GM18873 (cell line): Measurements from ENCODE around the gene TTC33.
A peak's percentile ranks its signal among the peaks of the same experiment; 100 is the strongest.

Experiments used
- ATAC-seq: cut with Tn5 transposase; IDR thresholded peaks from one replicate; pipeline ENCODE4 v1.9.1; 2021; ENCODE audit warnings: mild to moderate bottlenecking, moderate library complexity, moderate number of reproducible peaks; ENCODE audit not compliant: unreplicated experiment, low FRiP score

Gene TTC33

DNA sequence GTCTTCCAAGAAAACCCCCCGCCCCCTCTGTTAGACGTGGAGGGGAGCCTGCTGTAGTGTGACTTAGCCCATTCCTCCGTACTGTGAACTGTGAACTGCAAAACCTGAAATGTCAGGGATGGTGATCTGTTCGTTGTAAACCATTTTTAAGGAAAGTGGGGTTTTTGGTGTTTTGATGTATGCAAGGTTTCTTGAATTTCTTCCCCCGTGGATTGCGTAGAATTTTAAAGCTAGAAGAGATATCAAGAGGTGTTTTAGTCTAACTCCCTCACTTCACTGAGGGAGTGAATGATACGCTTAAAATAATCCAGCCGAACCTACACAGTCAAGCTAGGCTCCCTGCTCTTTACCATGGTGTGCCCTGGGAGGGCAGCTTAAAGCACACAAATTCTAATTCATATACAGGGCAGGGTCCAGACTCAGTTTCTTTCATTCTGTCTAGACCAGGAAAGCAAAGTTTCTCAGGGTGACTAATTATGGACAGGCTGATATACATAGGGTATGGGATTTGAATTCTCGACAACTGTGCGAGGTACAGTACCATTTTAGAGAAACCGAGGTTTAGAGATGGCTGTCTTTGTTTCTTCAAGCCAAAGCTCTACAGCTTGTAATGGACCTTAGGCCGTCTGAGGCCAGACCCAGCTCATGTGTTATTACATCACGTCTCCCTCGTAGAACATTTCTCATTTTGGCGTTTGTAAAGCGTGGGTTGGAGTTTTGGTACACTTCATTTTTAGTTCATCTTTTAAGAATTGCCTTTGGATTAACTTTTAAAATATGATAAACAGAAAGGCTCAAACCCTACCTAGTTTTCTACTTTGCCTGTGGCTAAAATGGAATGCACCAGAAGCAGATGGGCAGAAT, 73.4 kb downstream of the TTC33 start:
- ATAC-seq: no peak

DNA sequence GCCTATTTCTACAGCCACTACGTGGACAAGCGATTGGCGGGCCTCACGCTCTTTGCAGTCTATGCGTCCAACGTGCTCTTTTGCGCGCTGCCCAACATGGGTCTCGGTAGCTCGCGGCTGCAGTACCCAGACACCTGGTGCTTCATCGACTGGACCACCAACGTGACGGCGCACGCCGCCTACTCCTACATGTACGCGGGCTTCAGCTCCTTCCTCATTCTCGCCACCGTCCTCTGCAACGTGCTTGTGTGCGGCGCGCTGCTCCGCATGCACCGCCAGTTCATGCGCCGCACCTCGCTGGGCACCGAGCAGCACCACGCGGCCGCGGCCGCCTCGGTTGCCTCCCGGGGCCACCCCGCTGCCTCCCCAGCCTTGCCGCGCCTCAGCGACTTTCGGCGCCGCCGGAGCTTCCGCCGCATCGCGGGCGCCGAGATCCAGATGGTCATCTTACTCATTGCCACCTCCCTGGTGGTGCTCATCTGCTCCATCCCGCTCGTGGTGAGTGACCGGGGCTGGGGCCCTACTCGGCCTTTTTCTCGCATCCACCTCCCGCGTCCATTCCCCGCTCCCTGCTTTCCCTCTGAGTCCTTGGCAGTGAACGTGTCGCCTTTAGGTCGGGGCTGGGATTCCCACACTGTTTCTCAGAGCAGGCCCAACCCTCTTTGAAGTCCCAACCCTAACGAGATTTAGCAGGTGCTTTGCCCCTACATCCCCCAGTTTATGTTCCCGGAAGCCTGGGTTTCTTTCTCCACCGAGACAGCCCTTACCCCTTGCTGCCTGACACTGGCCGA, 74.2 kb downstream of the TTC33 start:
- no peak for ATAC-seq

DNA sequence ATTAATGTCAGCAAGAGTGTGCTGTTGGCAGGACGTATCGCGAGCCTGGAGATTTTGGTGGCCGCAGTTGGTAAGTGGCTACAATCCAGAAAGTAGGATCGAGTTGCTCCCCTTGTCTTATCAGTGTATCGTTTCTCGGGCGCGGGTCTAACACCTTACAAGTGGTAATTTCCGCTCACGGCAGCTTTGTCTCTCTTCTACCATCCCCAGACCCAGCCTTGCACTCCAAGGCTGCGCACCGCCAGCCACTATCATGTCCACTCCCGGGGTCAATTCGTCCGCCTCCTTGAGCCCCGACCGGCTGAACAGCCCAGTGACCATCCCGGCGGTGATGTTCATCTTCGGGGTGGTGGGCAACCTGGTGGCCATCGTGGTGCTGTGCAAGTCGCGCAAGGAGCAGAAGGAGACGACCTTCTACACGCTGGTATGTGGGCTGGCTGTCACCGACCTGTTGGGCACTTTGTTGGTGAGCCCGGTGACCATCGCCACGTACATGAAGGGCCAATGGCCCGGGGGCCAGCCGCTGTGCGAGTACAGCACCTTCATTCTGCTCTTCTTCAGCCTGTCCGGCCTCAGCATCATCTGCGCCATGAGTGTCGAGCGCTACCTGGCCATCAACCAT, 74.9 kb downstream of the TTC33 start:
- no peak for ATAC-seq

DNA sequence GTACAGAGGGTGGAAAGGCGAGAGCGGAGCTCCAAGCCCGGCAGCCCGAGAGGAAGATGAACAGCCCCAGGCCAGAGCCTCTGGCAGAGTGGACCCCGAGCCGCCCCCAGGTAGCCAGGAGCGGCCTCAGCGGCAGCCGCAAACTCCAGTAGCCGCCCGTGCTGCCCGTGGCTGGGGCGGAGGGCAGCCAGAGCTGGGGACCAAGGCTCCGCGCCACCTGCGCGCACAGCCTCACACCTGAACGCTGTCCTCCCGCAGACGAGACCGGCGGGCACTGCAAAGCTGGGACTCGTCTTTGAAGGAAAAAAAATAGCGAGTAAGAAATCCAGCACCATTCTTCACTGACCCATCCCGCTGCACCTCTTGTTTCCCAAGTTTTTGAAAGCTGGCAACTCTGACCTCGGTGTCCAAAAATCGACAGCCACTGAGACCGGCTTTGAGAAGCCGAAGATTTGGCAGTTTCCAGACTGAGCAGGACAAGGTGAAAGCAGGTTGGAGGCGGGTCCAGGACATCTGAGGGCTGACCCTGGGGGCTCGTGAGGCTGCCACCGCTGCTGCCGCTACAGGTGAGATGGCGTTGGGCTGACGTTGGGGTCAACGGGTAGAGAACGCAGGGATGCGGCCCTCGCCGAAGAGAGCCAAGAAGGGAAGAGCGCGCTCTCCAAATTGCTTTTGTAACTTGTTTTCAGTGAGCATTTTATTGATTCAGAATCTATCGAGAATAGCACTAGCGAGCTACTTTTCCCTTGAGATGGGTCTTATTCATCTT, 75.7 kb downstream of the TTC33 start, which contains the start of gene PTGER4:
TSS of gene PTGER4 (plus strand) at position 3 of the 769 bp plus-strand sequence. CDS start 1,079 bp downstream, outside the sequence.
- ATAC-seq: peak; percentile 26

DNA sequence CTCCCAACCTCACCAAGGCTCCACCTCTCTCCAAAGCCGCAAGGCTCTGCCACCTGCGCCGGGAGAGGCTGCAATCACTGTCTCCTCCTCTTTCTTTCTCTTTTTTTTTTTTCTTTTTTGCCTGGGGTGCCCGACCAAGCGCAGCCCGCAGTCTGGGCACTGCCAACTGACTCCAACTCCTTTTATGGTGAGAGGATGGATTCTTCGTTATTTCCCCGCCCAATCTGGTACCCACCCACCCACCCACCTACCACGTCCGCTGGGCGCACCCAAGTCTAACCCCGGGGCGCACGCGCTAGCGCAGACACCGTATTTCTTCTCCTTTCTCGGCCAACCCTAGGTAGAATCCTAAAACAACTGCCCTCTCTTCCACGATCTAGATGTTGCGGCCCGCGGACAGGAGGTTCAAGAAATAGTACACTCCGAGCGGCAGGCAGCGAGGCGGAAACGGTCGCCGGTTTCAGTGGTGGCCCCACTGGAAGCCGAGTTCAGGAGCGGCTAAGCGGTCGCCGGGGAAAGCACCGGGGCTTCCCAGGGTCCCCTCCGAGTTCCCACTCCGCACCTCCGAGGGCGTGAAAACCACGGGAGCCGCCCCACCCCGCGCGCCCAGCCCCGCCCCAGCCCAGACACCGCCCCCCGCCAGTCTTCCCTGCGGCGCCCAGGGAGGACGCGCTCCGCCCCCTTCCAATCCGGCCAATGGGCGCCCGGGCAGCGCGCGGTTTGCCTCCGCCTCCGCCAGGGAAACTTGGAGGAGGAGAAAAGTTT, 76.4 kb downstream of the TTC33 start:
- peak; percentile 53 for ATAC-seq

DNA sequence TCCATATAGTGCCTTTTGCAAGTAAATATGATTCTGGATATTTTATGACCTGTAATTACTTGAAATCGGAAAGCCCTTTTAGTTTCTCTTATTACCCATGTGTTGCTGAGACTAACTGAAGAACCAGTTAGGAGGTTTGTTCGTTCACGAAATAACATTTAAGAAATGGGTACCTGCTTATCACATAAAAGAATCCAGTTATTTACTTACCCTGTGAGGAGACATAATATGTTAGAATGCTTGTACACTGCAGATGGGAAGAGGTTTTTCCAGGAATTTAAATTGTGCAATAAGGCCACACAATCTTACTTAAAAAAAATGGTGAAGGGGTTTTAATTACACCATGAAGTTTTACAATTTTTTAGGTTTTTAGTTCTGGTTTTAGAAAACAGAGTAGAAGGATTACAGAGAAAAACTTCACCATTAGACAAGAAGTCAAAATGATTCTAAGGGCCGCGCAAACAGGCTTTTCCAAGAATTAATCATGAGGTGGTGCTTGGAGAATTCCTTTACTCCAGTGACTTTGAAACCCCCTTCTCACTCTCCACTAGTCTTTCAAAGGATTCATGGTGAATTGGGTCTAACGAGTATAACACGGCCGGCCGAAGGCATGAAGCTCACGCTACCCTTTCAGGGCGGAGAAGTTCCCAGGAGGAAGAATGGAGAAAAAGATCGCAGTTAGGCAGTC, 77.2 kb downstream of the TTC33 start:
- ATAC-seq: no peak

DNA sequence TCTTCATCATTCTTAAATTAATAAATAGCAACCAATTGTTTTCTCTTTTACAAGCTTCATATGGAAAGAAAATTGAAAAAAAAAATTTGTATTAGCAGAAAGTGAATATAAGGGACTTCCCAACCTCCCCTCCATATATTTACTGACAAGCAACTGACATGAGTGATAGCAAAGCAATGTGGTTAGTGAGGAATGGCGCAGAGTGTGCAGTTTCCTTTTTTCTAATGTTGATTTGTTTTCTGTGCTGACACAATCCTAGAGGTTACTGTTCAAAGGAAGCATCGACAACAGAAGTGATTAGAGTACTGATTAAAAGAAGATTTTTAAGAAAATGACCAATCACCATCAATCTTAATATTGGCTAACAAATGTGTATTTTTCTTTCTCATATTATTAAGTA, 77.7 kb downstream of the TTC33 start:
- no peak for ATAC-seq

DNA sequence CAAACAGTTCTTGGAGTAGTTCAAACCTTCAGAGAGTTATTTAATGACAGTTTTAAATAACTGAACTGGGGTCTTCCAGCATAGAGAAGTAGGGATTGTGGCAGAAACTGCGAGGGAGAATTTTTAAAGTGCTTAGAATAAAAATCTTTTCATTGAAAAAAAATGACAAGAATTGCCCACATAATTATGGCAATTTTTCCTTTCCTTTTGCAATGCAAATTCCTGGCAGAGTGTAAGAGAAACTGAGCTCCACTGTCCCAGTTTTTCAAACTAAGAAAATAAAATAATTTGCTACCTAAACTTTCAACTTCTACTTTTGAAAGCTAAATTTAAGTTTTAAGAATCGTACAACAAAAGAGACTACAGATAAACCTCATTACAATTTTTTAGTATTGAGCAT, 78.3 kb downstream of the TTC33 start:
- ATAC-seq: no peak

DNA sequence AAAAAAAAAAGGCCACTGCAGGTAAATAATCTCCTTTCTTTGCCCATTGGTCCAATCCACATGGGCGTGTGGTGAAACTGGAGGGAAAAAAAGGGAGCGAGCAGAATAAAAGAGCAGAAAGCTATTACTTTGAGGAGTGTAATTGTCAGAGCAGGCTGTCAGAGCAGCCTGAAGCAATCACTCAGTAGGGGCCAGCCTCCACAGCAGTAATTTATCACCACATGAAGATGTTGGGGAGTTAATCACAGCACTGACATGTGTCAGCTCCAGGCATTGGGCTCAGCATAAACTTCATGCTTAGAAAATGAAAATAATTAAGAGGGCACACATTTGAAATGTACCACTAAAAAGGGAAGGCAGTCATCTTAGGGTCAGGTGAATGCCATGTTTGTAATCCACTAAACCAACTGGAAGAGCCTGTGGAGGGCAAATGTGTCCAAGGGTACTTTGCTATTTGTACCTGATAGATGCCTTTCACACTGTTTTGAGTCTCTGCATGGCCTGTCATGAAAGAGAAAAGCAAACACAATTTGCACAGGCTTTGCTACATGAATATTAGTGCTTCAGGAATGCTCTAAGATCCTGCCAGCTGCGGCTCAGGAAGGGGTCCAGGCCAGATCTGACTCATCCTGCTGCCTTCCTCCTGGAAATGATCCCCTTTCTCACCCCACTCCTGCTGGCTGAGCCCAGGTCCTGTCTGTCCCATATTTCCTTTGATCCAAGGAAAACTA, 79.0 kb downstream of the TTC33 start:
- ATAC-seq: no peak

DNA sequence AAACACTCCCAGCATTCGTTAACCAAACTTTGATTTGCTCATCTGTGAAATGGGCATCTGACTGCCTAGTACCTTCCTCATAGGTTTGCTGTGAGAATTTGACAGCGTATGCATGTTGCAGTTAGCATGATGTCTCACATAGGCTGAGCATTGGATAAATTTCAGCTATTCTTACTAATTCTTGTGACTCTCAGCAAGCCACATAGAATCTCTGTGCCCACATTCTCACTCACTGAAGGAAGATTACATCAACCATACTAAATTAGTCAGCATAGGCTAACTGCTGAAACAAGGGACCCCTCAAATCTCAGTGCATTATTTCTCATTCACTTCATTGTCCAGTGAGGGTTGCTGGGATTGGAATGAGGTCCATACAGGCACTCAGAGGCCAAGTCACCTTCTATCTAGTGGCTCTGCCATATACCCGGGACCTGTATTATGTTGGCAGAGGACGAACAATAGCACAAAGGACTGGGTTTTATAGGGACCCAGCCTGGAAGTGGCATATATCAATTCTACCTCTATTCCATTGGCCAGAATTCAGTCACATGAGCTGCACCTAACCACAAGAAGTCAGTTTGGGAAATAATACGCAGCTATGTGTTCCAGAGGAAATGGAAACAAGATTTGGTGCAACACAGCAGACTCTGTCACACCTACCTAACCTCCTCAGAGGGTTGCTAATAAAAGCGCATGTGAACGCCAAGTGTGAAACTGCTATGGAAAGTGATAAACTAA, 80.2 kb downstream of the TTC33 start:
- no peak for ATAC-seq

DNA sequence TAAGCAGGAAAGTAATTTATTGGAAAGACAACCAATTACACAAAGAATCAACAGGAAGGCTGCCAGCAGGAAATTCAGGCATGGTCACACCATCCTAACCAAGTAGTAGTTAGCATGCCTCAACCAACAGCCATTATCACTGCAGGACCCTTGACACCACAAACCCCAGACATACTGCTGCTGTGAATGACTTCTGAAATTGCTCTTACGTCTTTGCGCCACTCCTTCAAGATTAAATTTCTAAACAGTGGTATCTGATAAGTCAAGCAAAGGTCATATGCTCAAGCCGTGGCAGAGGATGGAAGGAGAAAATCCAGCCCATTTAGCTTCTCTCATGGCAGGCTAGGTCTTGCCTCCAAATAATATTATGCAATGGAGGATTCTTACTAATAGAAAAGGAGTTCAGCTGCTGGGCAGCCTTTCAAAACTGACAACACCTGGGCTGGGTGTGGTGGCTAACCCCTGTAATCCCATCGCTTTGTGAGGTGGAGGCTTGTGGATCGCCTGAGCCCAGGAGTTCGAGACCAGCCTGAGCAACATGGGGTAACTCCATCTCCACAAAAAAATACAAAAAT, 81.0 kb downstream of the TTC33 start:
- ATAC-seq: no peak

DNA sequence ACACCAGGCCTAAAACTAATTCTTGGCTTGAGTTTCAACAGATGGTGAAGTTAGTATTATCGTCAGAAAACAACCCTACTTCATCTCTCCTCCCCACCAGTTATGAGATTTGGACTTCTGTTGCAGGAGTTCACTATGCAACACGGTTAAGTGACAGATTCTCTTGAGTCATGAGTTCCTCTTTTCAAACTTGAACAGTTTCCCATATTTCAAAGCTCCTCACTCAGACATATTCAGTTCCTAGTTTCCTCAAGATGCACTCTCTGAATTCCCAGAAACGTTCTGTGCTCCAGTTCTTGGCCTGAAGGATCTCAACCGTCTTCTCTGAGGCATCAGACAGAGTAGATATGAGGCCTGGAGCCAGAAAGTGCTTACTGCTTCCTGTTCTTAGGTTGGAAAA, 83.3 kb downstream of the TTC33 start:
- no peak for ATAC-seq

DNA sequence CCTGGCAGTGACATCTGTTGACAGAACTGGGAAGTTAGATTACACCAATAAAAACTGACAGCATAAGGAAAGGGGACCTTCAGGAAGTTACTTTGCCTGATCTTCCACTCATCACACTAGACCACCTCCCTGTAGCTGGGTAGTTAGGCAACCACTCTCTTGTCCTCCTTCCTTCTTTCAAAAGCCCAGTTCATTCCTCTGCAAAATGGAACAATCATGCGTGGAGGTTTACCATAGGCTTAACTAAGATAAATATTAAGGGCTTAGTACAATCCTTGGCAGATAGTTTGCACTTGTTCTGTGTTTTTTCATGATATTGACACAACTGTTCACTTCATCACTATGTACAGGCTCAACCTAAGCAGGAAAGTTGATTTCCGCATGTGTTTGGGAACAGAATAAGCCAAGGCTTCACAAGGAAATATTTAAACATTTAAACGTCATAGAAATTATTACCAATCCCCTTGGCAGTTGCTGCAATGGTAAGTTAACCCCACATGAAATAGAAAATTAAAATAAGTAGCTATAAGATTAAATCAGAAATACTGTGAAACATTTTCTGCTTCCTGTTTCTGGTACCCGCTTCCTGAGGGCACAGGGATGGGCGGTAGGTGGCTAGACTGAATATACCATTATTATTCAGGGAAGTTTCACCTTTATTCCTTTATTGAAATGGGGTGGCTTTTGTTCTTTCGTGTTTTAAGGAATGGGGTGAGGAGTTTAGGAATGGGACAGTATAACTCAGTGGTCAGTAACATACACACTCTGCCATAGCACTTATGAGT, 86.0 kb downstream of the TTC33 start:
- no peak for ATAC-seq

DNA sequence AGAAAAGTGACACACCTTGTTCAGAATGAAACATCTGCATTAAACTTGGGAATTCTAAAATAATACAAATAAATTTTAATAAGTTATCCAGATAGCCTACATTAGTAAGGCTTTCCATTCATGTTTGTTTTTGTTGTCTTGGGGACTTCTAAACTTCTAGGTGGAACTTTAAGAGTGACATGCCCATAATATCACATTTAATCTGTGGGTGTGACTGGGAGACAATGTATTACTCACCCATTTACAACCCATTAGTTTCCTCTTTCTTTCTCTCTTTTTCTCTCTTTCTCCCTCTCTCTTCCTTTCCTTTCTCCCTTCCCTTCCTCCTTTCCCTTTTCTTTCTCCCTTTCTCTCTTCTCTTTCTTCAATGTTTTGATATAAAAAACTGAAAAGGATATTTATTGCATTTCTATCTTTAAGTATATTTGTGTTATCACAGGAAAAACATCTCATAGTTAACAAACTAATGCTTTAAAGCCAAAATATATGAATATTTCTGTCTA, 88.5 kb downstream of the TTC33 start:
- no peak for ATAC-seq

DNA sequence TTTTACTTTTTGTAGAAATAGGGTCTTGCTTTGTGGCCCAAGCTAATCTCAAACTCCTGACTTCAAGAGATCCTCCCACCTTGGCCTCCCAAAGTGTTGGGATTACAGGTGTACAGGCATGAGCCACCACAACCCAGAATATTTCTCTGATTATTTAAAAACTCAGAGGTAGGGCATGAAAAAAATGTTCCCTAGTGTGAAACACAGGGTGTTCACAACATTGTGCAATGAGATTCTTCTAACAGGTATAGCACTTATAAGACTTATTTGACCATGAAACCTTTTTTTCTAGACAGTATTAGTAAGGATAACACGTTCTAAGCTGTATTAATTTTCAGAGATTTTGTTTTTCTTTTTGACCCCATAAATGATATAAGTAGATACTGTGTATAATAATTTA, 89.1 kb downstream of the TTC33 start:
- ATAC-seq: no peak

DNA sequence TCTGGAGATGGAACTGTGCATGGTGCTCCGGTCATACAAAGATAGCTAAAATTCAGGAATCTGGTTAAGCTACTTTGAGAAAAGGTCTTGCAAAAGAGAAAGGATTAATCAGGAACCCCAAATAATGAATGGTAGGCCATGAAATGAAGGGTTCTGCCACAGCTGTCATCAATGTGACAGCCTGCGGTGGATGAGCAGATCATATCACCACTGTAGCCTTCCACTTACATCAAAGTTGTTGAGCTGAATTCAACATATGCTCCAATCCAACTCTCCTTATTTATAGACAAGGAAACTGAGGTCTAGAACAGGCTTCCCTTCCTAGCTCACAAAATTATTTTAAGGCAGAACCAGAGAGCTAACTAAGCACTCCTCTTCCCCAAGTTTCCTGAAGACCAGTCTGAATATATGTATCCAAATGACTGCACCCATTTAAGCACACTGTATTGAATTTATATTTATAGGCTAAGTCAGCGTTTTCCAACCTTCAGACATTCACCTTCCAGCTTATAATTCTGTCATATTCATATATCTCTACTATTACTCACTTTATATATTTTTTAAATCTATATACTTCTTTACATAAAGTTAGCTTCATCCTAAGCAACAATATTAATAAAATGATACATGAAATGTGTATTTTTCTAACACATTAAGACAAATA, 90.0 kb downstream of the TTC33 start:
- no peak for ATAC-seq
